HG03066 (cell line): Measurements from ENCODE around the gene RBM3.

Experiments
- ATAC-seq: cut with Tn5 transposase; IDR thresholded peaks from one replicate; pipeline ENCODE4 v1.9.1; 2021; ENCODE audit warnings: low read depth; ENCODE audit not compliant: unreplicated experiment

The RBM3 gene

DNA sequence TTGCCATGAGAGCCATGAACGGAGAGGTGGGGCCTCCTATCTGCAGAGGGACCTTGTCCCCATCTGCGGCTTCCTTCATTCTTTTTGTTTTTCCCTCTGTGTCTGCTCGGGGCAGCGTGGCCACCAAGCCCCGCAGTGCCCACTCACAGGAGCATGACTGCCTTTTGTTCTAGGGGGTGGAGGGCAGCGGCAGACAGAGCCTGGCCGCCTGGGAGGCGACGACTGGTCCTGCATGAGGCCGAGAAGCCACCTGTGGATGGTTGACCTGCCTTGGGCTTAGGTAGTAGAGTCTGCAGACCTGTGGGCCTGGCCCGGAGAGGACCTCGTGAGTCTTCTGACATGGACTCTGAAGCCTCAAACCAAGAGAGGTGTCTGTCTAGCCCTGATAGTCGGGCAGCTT, 1.4 kb downstream of the RBM3 start:
- no peak for ATAC-seq

DNA sequence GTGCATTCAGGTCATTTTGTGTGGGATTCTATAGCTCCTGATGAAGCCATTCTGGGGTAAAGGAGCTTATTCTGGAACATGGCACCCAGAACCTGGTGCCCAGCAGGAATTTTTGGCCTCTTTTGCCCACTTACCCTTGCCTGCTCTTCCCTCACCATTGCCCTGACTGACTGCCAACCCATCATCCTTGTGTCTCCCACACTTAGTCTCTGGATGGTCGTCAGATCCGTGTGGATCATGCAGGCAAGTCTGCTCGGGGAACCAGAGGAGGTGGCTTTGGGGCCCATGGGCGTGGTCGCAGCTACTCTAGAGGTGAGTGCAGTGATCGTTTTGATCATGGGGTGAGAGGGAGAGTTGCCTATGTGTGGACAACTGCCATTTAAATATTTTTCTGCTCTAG, 1.8 kb downstream of the RBM3 start:
- no peak for ATAC-seq

DNA sequence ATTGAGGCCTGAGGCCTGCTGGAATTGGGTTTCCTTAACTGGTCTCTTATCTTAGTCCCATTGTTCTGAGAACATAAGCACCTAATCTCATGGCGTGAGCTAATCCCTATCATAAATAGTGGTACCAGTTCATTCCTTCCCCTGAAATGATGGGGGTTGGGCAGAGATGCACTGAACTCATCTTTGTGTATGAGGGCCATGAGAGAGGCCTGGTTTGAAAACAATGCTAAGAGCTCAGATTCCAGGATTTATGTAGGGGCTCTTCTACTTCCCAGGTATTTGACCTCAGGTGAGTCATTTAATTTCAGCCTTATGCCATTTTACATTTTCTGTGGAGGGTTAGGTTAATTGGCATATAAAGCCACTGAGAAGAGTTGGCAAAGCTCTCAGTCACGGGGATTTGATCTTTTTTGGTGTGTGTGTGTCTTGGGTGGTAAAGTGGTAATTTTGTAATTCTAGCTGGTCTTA, 4.4 kb downstream of the RBM3 start:
- ATAC-seq, result no peak

DNA sequence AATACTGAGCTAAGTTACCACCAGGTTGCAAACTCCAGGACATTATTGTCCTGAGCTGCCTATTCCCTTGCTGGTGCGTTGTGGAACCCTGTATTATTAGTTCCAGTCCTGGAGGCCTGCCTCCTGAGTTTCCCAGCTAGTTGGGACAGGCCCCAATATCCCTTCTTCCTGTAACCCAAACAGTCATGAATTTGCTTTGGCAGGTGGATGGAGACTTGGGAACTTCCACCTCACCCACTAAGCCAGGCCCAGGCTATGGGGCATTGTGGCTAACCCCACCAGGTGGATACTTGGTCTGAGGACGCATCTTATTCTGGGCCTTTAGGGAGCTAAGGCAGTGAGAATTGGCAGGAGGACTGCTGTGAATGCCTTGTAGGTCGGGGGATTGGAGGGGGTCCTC, 5.0 kb downstream of the RBM3 start:
- no peak for ATAC-seq

DNA sequence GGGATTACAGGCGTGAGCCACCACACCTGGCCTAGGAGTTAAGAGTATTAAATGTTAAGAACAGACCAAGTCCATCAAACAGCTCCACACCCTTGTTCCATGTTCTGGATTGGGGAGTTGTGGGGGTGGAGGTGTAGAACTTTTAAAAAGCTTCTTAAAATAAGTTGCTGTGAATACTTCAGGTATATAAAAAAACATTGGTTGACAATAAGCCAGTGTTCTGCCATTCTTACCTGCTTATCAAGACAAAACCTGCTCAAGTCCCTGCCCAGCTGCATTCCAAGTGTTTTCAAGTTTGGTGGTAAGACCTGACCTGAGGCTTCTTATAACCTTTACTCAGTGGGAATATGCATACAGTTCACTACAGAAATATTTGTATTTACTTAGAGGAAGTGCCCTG, 6.4 kb downstream of the RBM3 start:
- ATAC-seq, result no peak

DNA sequence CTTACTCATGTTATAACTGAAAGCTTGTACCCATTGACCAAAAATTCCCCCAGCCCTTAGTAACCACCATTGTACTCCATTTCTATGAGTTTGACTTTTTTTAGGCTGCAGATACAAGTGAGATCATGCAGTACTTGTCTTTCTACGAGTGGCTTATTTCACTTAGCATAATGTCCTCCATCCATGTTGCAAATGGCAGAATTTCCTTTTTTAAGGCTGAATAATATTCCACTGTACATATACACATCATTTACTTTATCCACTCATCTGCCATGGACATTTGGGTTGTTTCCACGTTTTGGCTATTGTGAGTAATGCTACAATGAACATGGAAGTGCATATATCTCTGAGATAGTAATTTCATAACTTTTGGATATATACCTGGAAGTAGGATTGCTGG, 10.4 kb downstream of the RBM3 start:
- ATAC-seq, result no peak

DNA sequence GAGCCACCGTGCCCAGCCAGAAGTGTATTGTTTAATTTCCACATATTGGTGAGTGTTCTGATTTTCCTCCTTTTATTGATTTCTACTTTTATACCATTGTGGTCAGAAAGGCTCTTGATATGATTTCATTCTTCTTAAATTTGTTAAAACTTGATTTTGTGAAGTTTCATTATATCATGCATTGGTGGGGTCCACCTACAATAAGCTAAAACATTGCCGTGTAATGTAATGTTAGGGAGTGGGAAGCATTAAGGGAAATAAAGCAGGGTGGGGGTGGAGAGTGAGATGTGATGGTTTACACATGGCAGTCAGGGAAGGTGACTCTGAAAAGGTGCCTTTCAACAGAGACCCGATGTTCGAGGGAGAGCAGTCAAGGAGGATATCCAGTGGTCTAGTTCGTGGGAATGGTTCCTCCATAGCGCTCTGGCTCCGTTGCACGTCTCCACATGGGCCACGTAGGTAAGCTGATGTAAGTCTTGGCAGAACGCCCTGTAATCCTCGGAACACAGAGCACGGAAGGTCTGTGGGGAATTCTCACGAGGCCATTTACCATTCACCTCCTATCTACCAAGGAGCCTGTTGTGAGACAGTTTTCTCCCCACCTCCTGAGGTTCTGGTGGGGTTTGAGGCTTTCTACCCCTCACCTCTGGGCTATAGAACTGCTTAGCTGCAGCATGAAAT, 15.3 kb downstream of the RBM3 start:
- ATAC-seq, result no peak

DNA sequence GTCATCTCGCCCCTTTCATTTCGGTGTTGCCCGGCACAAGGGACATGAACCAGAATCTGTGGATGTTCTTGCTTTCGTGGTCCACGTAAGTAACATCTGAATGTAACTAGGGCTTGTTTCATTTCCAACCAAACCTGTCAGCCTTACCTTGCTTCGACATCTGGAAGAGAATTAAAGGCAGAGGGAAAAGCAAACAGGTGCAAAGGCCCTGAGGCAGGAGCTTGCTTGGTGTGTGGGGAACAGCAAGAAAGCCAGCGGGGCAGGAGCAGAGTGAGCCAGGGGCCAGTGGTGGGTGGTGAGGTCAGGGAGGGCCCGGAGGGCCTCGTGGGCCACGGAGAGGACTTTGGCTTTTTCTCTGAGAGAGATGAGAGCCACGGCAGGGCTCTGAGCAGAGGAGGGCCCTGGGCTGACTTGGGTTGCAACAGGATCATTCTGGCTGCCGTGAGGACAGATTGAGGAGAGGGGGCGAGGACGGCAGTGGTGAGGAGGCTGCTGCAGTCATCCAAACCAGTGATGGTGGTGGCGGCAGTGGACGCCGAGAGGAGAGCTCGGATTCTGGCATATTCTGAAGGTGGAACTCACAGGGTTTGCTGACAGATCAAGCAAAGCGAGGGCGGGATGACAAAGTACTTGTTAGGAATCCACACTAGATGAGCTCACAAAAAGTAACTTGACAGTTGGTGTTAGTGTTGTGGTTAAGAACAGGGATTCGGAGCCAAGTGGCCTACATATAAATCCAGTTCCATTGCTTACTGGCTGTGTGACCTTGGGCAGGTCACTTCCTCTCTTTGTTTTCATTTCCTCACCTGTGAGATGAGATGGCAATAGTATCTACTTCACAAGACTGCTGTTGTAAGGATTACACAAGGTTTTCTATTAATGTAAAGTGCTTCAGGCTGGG, 16.2 kb downstream of the RBM3 start:
- ATAC-seq, result no peak

DNA sequence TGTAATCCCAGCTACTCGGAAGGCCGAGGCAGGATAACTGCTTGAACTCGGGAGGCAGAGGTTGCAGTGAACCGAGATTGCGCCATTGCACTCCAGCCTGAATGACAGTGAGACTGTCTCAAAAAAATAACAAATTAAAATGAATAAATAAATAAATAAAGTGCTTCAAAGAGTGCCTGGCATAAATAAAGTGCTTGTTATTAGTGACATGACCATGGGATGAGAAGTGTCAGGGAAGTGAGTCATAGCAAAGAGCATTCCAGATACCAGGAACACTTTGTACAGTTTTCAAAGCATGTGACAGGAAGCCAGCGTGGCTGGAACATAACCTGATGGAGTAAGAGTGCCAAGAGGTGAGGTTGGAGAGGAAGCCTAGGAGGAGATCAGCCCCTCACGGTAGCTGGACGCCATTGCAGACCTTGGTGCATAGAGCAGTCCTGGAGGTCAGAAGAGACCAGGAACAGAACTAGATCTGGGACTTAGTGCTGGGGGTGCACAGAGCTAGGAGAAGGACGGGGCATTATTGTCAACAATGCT, 17.0 kb downstream of the RBM3 start:
- no peak for ATAC-seq

DNA sequence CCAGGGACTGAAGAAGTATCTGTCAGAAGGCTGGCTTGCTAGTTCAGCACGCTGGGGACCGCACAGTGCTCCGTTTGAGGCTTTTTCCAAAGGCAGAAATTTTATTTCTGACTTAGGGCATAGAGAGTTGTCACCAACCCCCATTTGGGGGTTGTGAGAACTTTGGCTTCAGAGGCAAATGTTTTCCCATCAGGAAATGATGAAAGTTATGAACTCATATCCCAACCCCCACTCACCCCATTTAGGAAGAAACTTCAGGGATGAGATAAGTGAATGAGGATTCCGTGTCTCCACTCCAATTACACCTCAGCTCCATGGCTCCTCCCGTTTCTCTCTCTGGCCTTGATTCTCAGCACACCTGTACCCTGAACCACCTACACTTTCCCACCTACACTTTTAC, 18.7 kb downstream of the RBM3 start:
- ATAC-seq, result no peak

DNA sequence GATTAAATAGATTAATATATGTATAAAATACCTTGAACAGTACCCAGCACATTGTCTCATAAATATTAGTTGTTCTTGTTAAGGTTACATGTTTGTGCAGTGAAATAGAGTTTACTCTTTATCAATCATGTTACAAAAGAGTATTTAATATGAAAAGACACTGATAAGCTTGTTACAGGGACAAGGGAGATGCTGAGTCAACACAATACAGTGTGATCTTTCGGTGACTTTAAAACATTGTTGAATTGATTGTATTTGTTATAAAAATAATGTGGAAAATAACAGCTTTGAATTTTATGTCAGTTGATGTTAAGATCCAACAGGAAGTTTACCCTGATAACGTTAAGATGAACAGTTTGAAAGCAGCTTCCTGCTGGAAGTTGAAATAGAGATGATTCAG, 21.6 kb downstream of the RBM3 start:
- ATAC-seq, result no peak

DNA sequence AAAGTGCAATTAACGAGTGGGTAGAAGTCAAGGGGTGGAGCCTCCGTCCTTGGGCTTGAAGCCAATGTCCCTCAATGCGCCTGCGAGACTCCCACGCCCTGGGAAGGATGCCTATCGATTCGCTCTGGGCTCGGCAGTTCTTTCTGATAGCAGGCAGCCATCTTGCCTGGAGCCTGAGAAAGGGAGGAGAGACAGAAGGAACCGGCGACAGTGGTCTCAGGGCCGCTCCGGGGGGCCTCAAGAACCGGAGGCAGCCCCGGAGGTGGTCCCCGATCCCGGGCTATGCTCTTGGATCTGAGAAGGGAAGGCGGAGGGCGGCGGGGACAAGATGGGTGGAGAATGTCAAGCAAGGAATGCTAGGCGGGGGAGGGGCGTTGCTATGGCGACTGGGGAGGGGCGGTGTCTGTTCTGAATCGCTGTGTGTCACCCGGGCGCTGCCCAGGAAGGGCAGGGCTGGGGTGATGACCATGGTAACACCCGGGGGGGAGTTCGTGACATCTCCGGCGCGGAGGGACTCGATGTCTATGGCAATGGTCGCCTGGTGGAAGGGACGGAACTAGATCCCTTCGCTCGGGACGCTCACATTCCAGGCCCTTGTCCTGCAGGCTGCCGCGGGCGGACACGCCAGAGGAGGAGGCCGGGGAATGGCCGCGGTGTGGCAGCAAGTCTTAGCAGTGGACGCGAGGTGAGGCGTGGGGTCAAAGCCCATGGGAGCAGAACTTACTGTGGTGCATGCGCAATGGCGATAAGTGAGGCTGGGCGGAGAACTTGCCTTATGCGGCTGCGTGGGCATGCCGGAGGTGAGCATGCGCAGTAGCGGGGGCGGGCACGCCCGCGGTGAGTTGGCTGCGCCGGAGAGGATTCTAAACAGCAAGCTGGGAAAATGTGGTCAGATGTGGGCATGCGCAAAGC, 23.3 kb downstream of the RBM3 start, which contains the start of gene WDR13:
Gene WDR13, plus strand, starts transcription at position 140 of the 912 bp plus-strand sequence. Its CDS starts 505 bp downstream, at position 645.
- ATAC-seq, result peak; percentile 69

DNA sequence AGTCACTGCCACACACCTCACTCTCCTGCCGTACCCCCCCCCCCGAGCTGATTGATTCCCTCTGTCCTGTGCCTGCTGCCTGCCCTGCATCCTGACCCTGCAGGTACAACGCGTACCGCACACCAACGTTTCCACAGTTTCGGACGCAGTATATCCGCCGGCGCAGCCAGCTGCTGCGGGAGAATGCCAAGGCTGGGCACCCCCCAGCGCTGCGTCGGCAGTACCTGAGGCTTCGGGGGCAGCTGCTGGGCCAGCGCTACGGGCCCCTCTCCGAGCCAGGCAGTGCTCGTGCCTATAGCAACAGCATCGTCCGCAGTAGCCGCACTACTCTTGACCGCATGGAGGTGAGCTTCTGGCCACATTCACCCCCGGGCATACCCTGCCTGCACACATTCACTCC, 24.3 kb downstream of the RBM3 start:
- ATAC-seq, result no peak

DNA sequence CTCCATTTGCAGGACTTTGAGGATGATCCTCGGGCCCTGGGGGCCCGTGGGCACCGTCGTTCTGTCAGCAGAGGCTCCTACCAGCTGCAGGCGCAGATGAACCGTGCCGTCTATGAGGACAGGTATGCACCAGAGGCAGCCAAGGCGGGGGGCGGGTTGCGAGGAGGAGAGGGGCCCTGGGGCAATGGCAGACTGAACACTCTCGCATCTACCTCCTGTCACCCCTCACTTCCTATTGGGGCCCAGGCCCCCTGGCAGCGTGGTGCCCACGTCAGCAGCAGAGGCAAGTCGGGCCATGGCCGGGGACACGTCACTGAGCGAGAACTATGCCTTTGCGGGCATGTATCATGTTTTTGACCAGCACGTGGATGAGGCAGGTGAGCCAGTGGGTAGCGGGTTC, 25.1 kb downstream of the RBM3 start:
- no peak for ATAC-seq

DNA sequence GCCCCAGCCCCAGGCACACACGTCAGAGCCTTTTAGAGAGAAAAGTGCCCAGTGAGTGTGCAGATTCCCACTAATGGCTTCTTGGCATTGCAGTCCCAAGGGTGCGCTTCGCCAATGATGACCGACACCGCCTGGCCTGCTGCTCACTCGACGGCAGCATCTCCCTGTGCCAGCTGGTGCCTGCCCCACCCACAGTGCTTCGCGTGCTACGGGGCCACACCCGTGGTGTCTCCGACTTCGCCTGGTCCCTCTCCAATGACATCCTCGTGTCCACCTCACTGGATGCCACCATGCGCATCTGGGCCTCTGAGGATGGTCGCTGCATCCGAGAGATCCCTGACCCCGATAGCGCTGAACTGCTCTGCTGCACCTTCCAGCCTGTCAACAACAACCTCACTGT, 25.9 kb downstream of the RBM3 start:
- ATAC-seq, result no peak

DNA sequence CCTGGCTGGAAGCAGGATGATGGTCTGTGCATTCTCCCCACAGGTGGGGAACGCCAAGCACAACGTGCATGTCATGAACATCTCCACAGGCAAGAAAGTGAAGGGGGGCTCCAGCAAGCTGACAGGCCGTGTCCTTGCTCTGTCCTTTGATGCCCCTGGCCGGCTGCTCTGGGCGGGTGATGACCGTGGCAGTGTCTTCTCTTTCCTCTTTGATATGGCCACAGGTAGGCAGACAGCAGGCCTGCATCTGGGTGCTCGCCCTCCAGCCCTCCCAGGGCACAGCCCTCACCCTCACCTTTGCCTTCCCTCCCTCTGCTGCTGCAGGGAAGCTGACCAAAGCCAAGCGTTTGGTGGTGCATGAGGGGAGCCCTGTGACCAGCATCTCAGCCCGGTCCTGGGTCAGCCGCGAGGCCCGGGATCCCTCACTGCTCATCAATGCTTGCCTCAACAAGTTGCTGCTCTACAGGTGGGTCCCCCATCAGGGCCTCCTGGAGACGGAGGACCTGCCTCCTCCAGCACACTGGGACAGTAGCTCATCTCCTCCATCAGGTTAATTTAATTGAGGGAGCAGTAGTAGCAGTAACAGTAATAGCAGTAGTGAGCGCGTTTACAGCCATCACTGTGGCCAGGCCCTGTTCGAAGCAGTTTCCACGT, 27.6 kb downstream of the RBM3 start:
- no peak for ATAC-seq

DNA sequence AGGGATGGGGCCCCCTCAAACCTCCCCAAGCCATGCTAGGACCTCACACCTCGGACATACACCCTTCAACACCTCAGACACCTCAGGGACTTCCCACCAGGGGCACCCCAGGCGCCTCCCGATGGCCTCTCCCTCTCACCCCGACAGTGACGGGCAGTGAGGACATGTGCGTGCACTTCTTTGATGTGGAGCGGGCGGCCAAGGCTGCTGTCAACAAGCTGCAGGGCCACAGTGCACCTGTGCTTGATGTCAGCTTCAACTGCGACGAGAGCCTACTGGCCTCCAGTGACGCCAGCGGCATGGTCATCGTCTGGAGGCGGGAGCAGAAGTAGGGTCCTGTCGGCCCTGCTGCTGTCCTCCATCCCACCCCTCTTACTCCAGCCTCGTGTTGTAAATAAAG, 30.4 kb downstream of the RBM3 start:
- ATAC-seq, result no peak

DNA sequence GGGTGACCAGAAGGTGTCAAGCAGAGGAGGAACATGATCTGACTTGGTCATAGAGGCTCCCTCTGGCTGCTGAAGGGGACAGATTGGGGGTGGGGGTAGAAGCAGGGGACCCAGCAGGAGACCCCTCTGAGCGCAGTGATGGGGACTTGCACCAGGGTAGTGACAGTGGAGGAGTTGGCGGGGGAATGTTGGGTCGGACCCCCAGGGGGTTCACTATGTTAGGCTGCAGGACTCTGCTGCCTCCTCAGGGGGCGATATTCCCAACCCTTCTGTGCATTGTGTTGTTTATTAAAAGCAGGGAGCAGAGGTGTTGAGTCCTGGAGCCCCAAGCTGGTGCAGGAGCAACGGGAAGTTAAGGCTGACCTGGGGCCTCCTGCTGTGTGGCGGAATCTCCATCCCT, 31.8 kb downstream of the RBM3 start:
- no peak for ATAC-seq

DNA sequence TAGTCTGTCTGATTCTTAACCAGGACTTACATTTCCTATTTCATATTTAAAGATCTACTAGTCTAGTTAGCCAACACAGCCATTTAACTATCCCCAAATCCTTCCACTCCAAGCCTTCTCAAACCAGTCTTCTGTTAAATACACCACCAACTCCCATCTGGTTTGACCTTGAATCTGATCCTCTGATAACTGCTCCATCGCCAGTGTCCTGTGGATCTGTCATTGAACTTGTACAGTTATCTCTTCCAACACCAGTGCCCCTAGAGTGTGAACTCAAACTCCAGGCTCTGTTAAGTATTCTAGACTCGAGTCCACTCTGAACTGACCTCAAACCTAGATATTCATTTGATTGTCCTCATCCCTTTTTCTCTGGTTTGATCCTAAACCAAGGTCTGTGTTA, 37.4 kb downstream of the RBM3 start:
- no peak for ATAC-seq

DNA sequence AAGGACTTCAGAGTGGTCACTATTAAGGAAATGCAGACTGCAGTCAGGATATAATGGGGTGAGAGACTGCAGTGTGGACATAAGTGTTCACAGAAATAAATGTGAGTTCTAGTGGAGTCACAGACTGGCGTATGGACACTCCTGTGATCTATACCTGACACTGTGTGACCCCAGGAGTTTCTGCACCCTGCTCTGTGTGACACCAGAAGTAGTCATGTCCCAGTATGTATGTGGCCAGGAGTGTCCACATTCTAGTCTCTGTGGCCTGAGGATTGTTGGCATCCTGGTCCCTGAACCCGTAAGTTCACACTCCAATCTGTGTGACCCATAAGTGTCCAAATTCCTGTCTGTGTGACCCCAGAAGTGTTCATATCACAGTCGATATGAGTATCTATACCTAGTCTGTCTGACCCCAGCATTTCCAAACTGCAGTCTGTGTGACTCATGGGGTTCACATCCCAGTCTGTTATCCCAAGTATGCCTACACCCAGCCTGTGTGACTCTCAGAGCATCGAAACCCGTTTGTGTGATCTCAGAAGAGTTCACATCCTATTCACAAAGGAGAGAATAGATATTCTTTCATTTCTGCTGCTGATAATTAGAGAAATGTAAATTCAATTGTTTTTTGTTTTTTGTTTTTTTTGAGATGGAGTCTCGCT, 39.3 kb downstream of the RBM3 start:
- ATAC-seq, result no peak
